NB4 (cell line): Measurements from ENCODE around the gene MEFV.

Experiments used
- MYC ChIP-seq: IDR thresholded peaks from 2 replicates; pipeline ENCODE4 v1.6.1; 2011; ENCODE audit warnings: low read depth, low read length
- POLR2A ChIP-seq: IDR thresholded peaks from 2 replicates; pipeline ENCODE4 v1.6.1; 2011; ENCODE audit warnings: mild to moderate bottlenecking; ENCODE audit not compliant: insufficient read length; ENCODE audit errors: extremely low read depth
- TF ChIP-seq, protein P1 (sequence below): IDR thresholded peaks from one replicate; pipeline ENCODE4 v1.5.1; 2012; ENCODE audit warnings: low read depth, low read length

GRCh38 chr16:3220839-3221238 lies 35.6 kb downstream of the MEFV start:
- TF ChIP-seq, protein P1, sequence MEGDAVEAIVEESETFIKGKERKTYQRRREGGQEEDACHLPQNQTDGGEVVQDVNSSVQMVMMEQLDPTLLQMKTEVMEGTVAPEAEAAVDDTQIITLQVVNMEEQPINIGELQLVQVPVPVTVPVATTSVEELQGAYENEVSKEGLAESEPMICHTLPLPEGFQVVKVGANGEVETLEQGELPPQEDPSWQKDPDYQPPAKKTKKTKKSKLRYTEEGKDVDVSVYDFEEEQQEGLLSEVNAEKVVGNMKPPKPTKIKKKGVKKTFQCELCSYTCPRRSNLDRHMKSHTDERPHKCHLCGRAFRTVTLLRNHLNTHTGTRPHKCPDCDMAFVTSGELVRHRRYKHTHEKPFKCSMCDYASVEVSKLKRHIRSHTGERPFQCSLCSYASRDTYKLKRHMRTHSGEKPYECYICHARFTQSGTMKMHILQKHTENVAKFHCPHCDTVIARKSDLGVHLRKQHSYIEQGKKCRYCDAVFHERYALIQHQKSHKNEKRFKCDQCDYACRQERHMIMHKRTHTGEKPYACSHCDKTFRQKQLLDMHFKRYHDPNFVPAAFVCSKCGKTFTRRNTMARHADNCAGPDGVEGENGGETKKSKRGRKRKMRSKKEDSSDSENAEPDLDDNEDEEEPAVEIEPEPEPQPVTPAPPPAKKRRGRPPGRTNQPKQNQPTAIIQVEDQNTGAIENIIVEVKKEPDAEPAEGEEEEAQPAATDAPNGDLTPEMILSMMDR = no peak
- TF ChIP-seq MYC (no peak), POLR2A (no peak)
